ENCODE measurements around the gene LARGE1.

GRCh38 chr22:33842006-33842354 is 78.3 kb downstream of the LARGE1 start:
- TF ChIP-seq CTCF (IDR thresholded peaks at IDR 0.05): no peak
- no peak for TF ChIP-seq EP300 (IDR thresholded peaks at IDR 0.05)
- TF ChIP-seq POLR2A (IDR thresholded peaks at IDR 0.05): no peak

Measured in tibial nerve (tissue), 4 donors.